Measurements from ENCODE around the gene EBF4.

EBF4 gene

GRCh38 chr20:2751347-2751877 is 58.8 kb downstream of the EBF4 start:
- TF ChIP-seq CTCF (IDR thresholded peaks at IDR 0.05; ENCODE audit: low read depth, low read length): no peak
- no peak for DNase-seq (ENCODE audit: extremely low read depth, low read depth)

GRCh38 chr20:2751878-2752566 is 59.4 kb downstream of the EBF4 start:
- no peak for DNase-seq (ENCODE audit: extremely low read depth, low read depth)

GRCh38 chr20:2752567-2753460 is 60.2 kb downstream of the EBF4 start:
- DNase-seq (ENCODE audit: extremely low read depth, low read depth): no peak

More at GRCh38 chr20:2751878-2752566, 59.4 kb downstream of the EBF4 start:
- TF ChIP-seq CTCF (IDR thresholded peaks at IDR 0.05; ENCODE audit: low read depth, low read length): no peak

GRCh38 chr20:2753461-2754040 is 61.0 kb downstream of the EBF4 start:
- TF ChIP-seq CTCF (IDR thresholded peaks at IDR 0.05; ENCODE audit: low read depth, low read length): no peak
- no peak for DNase-seq (ENCODE audit: extremely low read depth, low read depth)

More at GRCh38 chr20:2752567-2753460, 60.2 kb downstream of the EBF4 start:
- peak; percentile 78 for TF ChIP-seq CTCF (IDR thresholded peaks at IDR 0.05; ENCODE audit: low read depth, low read length)

GRCh38 chr20:2754424-2754823 is 61.8 kb downstream of the EBF4 start:
- DNase-seq (ENCODE audit: extremely low read depth, low read depth): no peak
- no peak for TF ChIP-seq CTCF (IDR thresholded peaks at IDR 0.05; ENCODE audit: low read depth, low read length)

GRCh38 chr20:2755451-2756055 is 63.0 kb downstream of the EBF4 start:
- no peak for DNase-seq (ENCODE audit: extremely low read depth, low read depth)
- no peak for TF ChIP-seq CTCF (IDR thresholded peaks at IDR 0.05; ENCODE audit: low read depth, low read length)
